ENCODE measurements around the gene CASP9.
"Not testable (repeated sequence)": the region's sequence is repeated elsewhere in the genome, so short reads cannot be mapped to it uniquely, and the experiment has no call there.

Gene CASP9

GRCh38 chr1:15493869-15494390 lies 30.1 kb downstream of the CASP9 start:
- no peak for TF ChIP-seq CTCF (conservative IDR thresholded peaks at IDR 0.05; ENCODE audit: low read length)
- no peak overlapping the region for H3K4me3 ChIP-seq (ENCODE audit: low read length)
- DNase-seq (ENCODE audit: low read depth) = no peak

- H3K4me3 ChIP-seq (ENCODE audit: low read length) = no peak overlapping the region
- no peak for DNase-seq (ENCODE audit: low read depth)
- TF ChIP-seq CTCF (conservative IDR thresholded peaks at IDR 0.05; ENCODE audit: low read length) = no peak
Measured at GRCh38 chr1:15492596-15492995, 31.4 kb downstream of the CASP9 start.

- not testable (repeated sequence) for H3K4me3 ChIP-seq (ENCODE audit: low read length); DNase-seq (ENCODE audit: low read depth)
Measured at GRCh38 chr1:15491010-15491409, 33.0 kb downstream of the CASP9 start.

- no peak for DNase-seq (ENCODE audit: low read depth)
- no peak overlapping the region for H3K4me3 ChIP-seq (ENCODE audit: low read length)
- TF ChIP-seq CTCF (conservative IDR thresholded peaks at IDR 0.05; ENCODE audit: low read length) = no peak
Measured at GRCh38 chr1:15489052-15489736, 34.8 kb downstream of the CASP9 start.

GRCh38 chr1:15488371-15488770 lies 35.6 kb downstream of the CASP9 start:
- TF ChIP-seq CTCF (conservative IDR thresholded peaks at IDR 0.05; ENCODE audit: low read length) = no peak
- no peak overlapping the region for H3K4me3 ChIP-seq (ENCODE audit: low read length)
- no peak for DNase-seq (ENCODE audit: low read depth)

- H3K4me3 ChIP-seq (ENCODE audit: low read length); DNase-seq (ENCODE audit: low read depth): not testable (repeated sequence)
Measured at GRCh38 chr1:15486844-15487610, 37.0 kb downstream of the CASP9 start.

GRCh38 chr1:15485636-15486035 lies 38.4 kb downstream of the CASP9 start:
- no peak overlapping the region for H3K4me3 ChIP-seq (ENCODE audit: low read length)
- DNase-seq (ENCODE audit: low read depth) = no peak
- TF ChIP-seq CTCF (conservative IDR thresholded peaks at IDR 0.05; ENCODE audit: low read length) = no peak

GRCh38 chr1:15484443-15484842 lies 39.6 kb downstream of the CASP9 start:
- DNase-seq (ENCODE audit: low read depth); H3K4me3 ChIP-seq (ENCODE audit: low read length): not testable (repeated sequence)

Data from AG10803 (cell line).